Measurements from ENCODE around the gene AOX1. TPM values are rescaled to one million over a fixed set of nuclear protein-coding genes. Genes with fewer than 3 reads are reported as not detected.
"Not testable (repeated sequence)": the region's sequence is repeated elsewhere in the genome, so short reads cannot be mapped to it uniquely, and the experiment has no call there.

The AOX1 gene
- total RNA-seq, 2 donors from 2014 or later = 5.7 to 8.7 TPM

- DNase-seq (no peak), ATAC-seq (no peak)
- intact Hi-C loops (cut with DNase I, micrococcal nuclease) = no loop called here
Observed at GRCh38 chr2:200681697-200682096, 95.9 kb downstream of the AOX1 start.

GRCh38 chr2:200682407-200682806 is 96.6 kb downstream of the AOX1 start:
- DNase-seq; ATAC-seq; intact Hi-C loops (cut with DNase I, micrococcal nuclease): not testable (repeated sequence)

GRCh38 chr2:200687922-200688920 is 102.4 kb downstream of the AOX1 start:
- intact Hi-C loops (cut with DNase I, micrococcal nuclease) = no loop called here
- DNase-seq (no peak), ATAC-seq (no peak)

GRCh38 chr2:200689115-200689514 is 103.3 kb downstream of the AOX1 start:
- intact Hi-C loops (cut with DNase I, micrococcal nuclease) = no loop called here
- DNase-seq = no peak
- ATAC-seq = no peak

GRCh38 chr2:200693836-200694470 is 108.1 kb downstream of the AOX1 start:
- intact Hi-C loops (cut with DNase I, micrococcal nuclease) = no loop called here
- ATAC-seq (no peak), DNase-seq (no peak)

- intact Hi-C loops (cut with DNase I, micrococcal nuclease) = no loop called here
- ATAC-seq = no peak
- no peak for DNase-seq
Observed at GRCh38 chr2:200695191-200695590, 109.4 kb downstream of the AOX1 start.

- no peak for DNase-seq
- intact Hi-C loops (cut with DNase I, micrococcal nuclease) = no loop called here
- ATAC-seq = no peak
Observed at GRCh38 chr2:200695601-200696000, 109.8 kb downstream of the AOX1 start.

- intact Hi-C loops (cut with DNase I, micrococcal nuclease) = no loop called here
- DNase-seq (no peak), ATAC-seq (no peak)
Observed at GRCh38 chr2:200698217-200698616, 112.4 kb downstream of the AOX1 start.

- no peak for ATAC-seq
- DNase-seq = no peak
- intact Hi-C loops (cut with DNase I, micrococcal nuclease) = no loop called here
Observed at GRCh38 chr2:200699310-200699709, 113.5 kb downstream of the AOX1 start.

- intact Hi-C loops (cut with DNase I, micrococcal nuclease) = loop anchor here in 1 of 2 donors (5.0 to 10.0 kb wide), 2 partner anchors 124 to 716 kb away; no protein-coding TSS in a partner anchor
Observed at GRCh38 chr2:200700856-200701255, 115.0 kb downstream of the AOX1 start.

GRCh38 chr2:200702044-200702443 is 116.2 kb downstream of the AOX1 start:
- no peak for DNase-seq
- intact Hi-C loops (cut with DNase I, micrococcal nuclease) = loop anchor here in 1 of 2 donors (5.0 to 10.0 kb wide), 2 partner anchors 125 to 717 kb away; no protein-coding TSS in a partner anchor
- ATAC-seq = no peak

More at GRCh38 chr2:200700856-200701255, 115.0 kb downstream of the AOX1 start:
- DNase-seq (no peak), ATAC-seq (no peak)

- intact Hi-C loops (cut with DNase I, micrococcal nuclease) = loop anchor here in 1 of 2 donors (5.0 to 10.0 kb wide), 2 partner anchors 125 to 718 kb away; no protein-coding TSS in a partner anchor
- no peak for ATAC-seq
- DNase-seq = no peak
Observed at GRCh38 chr2:200702646-200703118, 116.9 kb downstream of the AOX1 start.

- DNase-seq (no peak), ATAC-seq (peak; percentile 49)
- intact Hi-C loops (cut with DNase I, micrococcal nuclease) = loop anchor here in 1 of 2 donors (5.0 to 10.0 kb wide), 2 partner anchors 126 to 719 kb away; no protein-coding TSS in a partner anchor
Observed at GRCh38 chr2:200703127-200703925, 117.5 kb downstream of the AOX1 start.

GRCh38 chr2:200703926-200704637 is 118.3 kb downstream of the AOX1 start:
- ATAC-seq (peak; percentile 93), DNase-seq (no peak)
- intact Hi-C loops (cut with DNase I, micrococcal nuclease) = loop anchor here in 1 of 2 donors (5.0 to 10.0 kb wide), 2 partner anchors 127 to 719 kb away; no protein-coding TSS in a partner anchor

GRCh38 chr2:200705305-200706041 is 119.7 kb downstream of the AOX1 start:
- intact Hi-C loops (cut with DNase I, micrococcal nuclease) = loop anchor here in 1 of 2 donors (10.0 kb wide), 1 partner anchor 721 kb away; no protein-coding TSS in a partner anchor
- DNase-seq (no peak), ATAC-seq (no peak)

- ATAC-seq = no peak
- DNase-seq = no peak
- intact Hi-C loops (cut with DNase I, micrococcal nuclease) = loop anchor here in 1 of 2 donors (10.0 kb wide), 1 partner anchor 724 kb away; no protein-coding TSS in a partner anchor
Observed at GRCh38 chr2:200708943-200709342, 123.1 kb downstream of the AOX1 start.
